NCI-H460 (cell line): ENCODE data around the gene TRIM50. TPM values are rescaled to one million over a fixed set of nuclear protein-coding genes. Genes with fewer than 3 reads are reported as not detected.
"Not testable (repeated sequence)": the region's sequence is repeated elsewhere in the genome, so short reads cannot be mapped to it uniquely, and the experiment has no call there.

ENCODE experiments used
- DNase-seq: peaks from one replicate; pipeline ENCODE4 v3.0.0-alpha.2; 2016; ENCODE audit warnings: low read depth; ENCODE audit errors: extremely low read depth
- polyA plus RNA-seq: library from polyadenylated mRNA; depleted of rRNA; stranded (reverse); fragments of >200 nt; gene quantifications from 2 replicates; pipeline ENCODE4 v1.2.3, GENCODE V29; 2014; cell fraction: nucleus; rRNA removed
- total RNA-seq: library from RNA; depleted of rRNA; stranded (reverse); fragments of >200 nt; shearing (Covaris generic); gene quantifications from 2 replicates; pipeline ENCODE4 v1.2.3, GENCODE V29; 2014; rRNA removed

TRIM50 gene
- total RNA-seq = 0.17 and 0.47 TPM in 2 replicates
- 0.06 TPM in 1 of 2 replicates, not detected in the other for polyA plus RNA-seq

GRCh38 chr7:73327922-73328321, at the start of gene TRIM50, which contains the start of gene FKBP6:
Gene TRIM50, minus strand, starts transcription at chr7:73328082. Its CDS starts 3,295 bp downstream, at chr7:73324787.
Gene FKBP6, plus strand, starts transcription at chr7:73328161. Its CDS starts 268 bp downstream, at chr7:73328429.
- DNase-seq = not testable (repeated sequence)

GRCh38 chr7:73376671-73377412, 49.0 kb upstream of the TRIM50 start:
- no peak for DNase-seq

- not testable (repeated sequence) for DNase-seq
These were observed 48.4 kb upstream of the TRIM50 start for GRCh38 chr7:73376262-73376661.

- DNase-seq = no peak
These were observed 45.9 kb upstream of the TRIM50 start for GRCh38 chr7:73373741-73374140.

- no peak for DNase-seq
These were observed 41.7 kb upstream of the TRIM50 start for GRCh38 chr7:73369622-73370021.

- no peak for DNase-seq
These were observed 41.1 kb upstream of the TRIM50 start for GRCh38 chr7:73369009-73369408.

- DNase-seq = no peak
These were observed 39.1 kb upstream of the TRIM50 start for GRCh38 chr7:73366990-73367389.

GRCh38 chr7:73366127-73366526, 38.2 kb upstream of the TRIM50 start:
- DNase-seq = no peak

- no peak for DNase-seq
These were observed 36.3 kb upstream of the TRIM50 start for GRCh38 chr7:73364006-73364728.

GRCh38 chr7:73363225-73364005, 35.5 kb upstream of the TRIM50 start:
- no peak for DNase-seq

- not testable (repeated sequence) for DNase-seq
These were observed 32.7 kb upstream of the TRIM50 start for GRCh38 chr7:73360590-73360989.

- no peak for DNase-seq
These were observed 32.0 kb upstream of the TRIM50 start for GRCh38 chr7:73359746-73360375.

GRCh38 chr7:73359306-73359705, 31.4 kb upstream of the TRIM50 start:
- no peak for DNase-seq

GRCh38 chr7:73358590-73359275, 30.9 kb upstream of the TRIM50 start:
- no peak for DNase-seq

- no peak for DNase-seq
These were observed 28.3 kb upstream of the TRIM50 start for GRCh38 chr7:73356159-73356558.

GRCh38 chr7:73354821-73355220, 26.9 kb upstream of the TRIM50 start:
- no peak for DNase-seq

- no peak for DNase-seq
These were observed 26.3 kb upstream of the TRIM50 start for GRCh38 chr7:73354196-73354595.

- DNase-seq = no peak
These were observed 25.4 kb upstream of the TRIM50 start for GRCh38 chr7:73353243-73353642.

GRCh38 chr7:73352784-73353183, 24.9 kb upstream of the TRIM50 start:
- DNase-seq = no peak
